Neuronal stem cell (in vitro differentiated cells): ENCODE results near the gene CERCAM.
A peak's percentile ranks its signal among the peaks of the same experiment; 100 is the strongest.

Experiments
- DNase-seq: peaks from one replicate; pipeline ENCODE4 v3.0.0-alpha.2; 2013; ENCODE audit warnings: low spot score
- H2AFZ ChIP-seq: one replicate; pipeline ENCODE4 v1.6.1; 2013; ENCODE audit warnings: mild to moderate bottlenecking, low read length, inconsistent platforms
- H2AK5ac ChIP-seq: 2 replicates; pipeline ENCODE4 v1.6.1; 2013; ENCODE audit warnings: low read depth, mild to moderate bottlenecking, inconsistent platforms, low read length, moderate library complexity, mixed read lengths
- H2BK120ac ChIP-seq: 2 replicates; pipeline ENCODE4 v1.6.1; 2013; ENCODE audit warnings: low read depth, mild to moderate bottlenecking, inconsistent platforms, low read length, moderate library complexity, mixed read lengths
- H2BK12ac ChIP-seq: one replicate; pipeline ENCODE4 v1.6.1; 2013; ENCODE audit warnings: low read length, inconsistent platforms
- H2BK15ac ChIP-seq: 2 replicates; pipeline ENCODE4 v1.6.1; 2013; ENCODE audit warnings: mild to moderate bottlenecking, low read length, inconsistent platforms, mixed read lengths
- H2BK5ac ChIP-seq: one replicate; pipeline ENCODE4 v1.6.1; 2013; ENCODE audit warnings: inconsistent platforms, mild to moderate bottlenecking, low read length, moderate library complexity
- H3K14ac ChIP-seq: one replicate; pipeline ENCODE4 v1.6.1; 2013; ENCODE audit warnings: low read length, inconsistent platforms
- H3K18ac ChIP-seq: 2 replicates; pipeline ENCODE4 v1.6.1; 2013; ENCODE audit warnings: low read length, inconsistent platforms
- H3K23ac ChIP-seq: 2 replicates; pipeline ENCODE4 v1.6.1; 2013; ENCODE audit warnings: low read depth, mild to moderate bottlenecking, mixed read lengths, low read length, inconsistent platforms; ENCODE audit not compliant: poor library complexity
- H3K27ac ChIP-seq: replicated peaks from 3 replicates; pipeline ENCODE4 v1.5.1; 2013; ENCODE audit warnings: low read length, inconsistent platforms
- H3K27me3 ChIP-seq, 3 experiments: 2 replicates each; pipeline ENCODE4 v1.6.1; 2013; ENCODE audit warnings: low read length in 3 of 3, mild to moderate bottlenecking in 2 of 3, inconsistent platforms in 1 of 3, low read depth in 1 of 3, mixed read lengths in 1 of 3, moderate library complexity in 1 of 3; ENCODE audit not compliant: control insufficient read depth in 3 of 3, insufficient read depth in 3 of 3
- H3K36me3 ChIP-seq, 2 donors: replicated peaks in 1 of 2; 2 replicates each; pipeline ENCODE4 v1.6.1; 2013; ENCODE audit warnings: low read length in 2 of 2; ENCODE audit not compliant: control insufficient read depth in 2 of 2, insufficient read depth in 2 of 2
- H3K4ac ChIP-seq: 2 replicates; pipeline ENCODE4 v1.6.1; 2013; ENCODE audit warnings: inconsistent platforms, mild to moderate bottlenecking, low read length, moderate library complexity
- H3K4me1 ChIP-seq, 2 donors: 1 replicate in 1 of 2; 2 replicates in 1 of 2; pipeline ENCODE4 v1.6.1; 2013; ENCODE audit warnings: low read length in 2 of 2, low read depth in 1 of 2; ENCODE audit not compliant: control insufficient read depth in 2 of 2, insufficient read depth in 1 of 2
- H3K4me2 ChIP-seq: one replicate; pipeline ENCODE4 v1.6.1; 2013; ENCODE audit warnings: mild to moderate bottlenecking, low read length, inconsistent platforms; ENCODE audit not compliant: insufficient read depth, poor library complexity, severe bottlenecking
- H3K4me3 ChIP-seq, 2 donors: 2 replicates each; pipeline ENCODE4 v1.5.1; 2013; ENCODE audit warnings: low read length in 2 of 2, mild to moderate bottlenecking in 2 of 2, inconsistent platforms in 1 of 2, moderate library complexity in 1 of 2
- H3K79me1 ChIP-seq: one replicate; pipeline ENCODE4 v1.6.1; 2013; ENCODE audit warnings: low read depth, mild to moderate bottlenecking, inconsistent platforms, low read length, moderate library complexity
- H3K9ac ChIP-seq: one replicate; pipeline ENCODE4 v1.6.1; 2013; ENCODE audit warnings: mild to moderate bottlenecking, low read depth, low read length, inconsistent platforms; ENCODE audit not compliant: poor library complexity
- H3K9me3 ChIP-seq, 2 donors: replicated peaks in 1 of 2; 2 replicates each; pipeline versions ENCODE3 to v1.6.1; 2013; ENCODE audit warnings: low read length in 2 of 2, mild to moderate bottlenecking in 2 of 2, inconsistent platforms in 1 of 2, low read depth in 1 of 2, mixed read lengths in 1 of 2, moderate library complexity in 1 of 2; ENCODE audit not compliant: control insufficient read depth in 2 of 2, insufficient read depth in 1 of 2
- H4K8ac ChIP-seq: one replicate; pipeline ENCODE4 v1.6.1; 2013; ENCODE audit warnings: low read depth, mild to moderate bottlenecking, inconsistent platforms, low read length, moderate library complexity
- H4K91ac ChIP-seq: one replicate; pipeline ENCODE4 v1.6.1; 2013; ENCODE audit warnings: low read length, low read depth, mild to moderate bottlenecking, inconsistent platforms; ENCODE audit not compliant: poor library complexity
- WGBS, 2 donors: extraction: QIAGEN DNeasy Blood & Tissue Kit; methylation state at CpG; one replicate each; pipeline ENCODE4 v1.1.7; 2013; ENCODE audit warnings: missing lambda C conversion rate in 2 of 2, mixed read lengths in 1 of 2; ENCODE audit not compliant: insufficient read length in 2 of 2, insufficient replicate concordance in 1 of 2; ENCODE audit errors: extremely low coverage in 2 of 2; 5-methylcytosine and 5-hydroxymethylcytosine counted together

Gene CERCAM

GRCh38 chr9:128408963-128409431, 11.7 kb upstream of the CERCAM start:
- Histone ChIP-seq H3K4ac (no peak overlapping the region), H3K9me3 (peaks cover 0 to 10% of the 10 kb centered on the region in 2 donors), H3K14ac (no peak overlapping the region), H3K9ac (no peak overlapping the region), H3K18ac (peak overlapping the region; percentile 67), H2BK5ac (no peak overlapping the region), H3K79me1 (no peaks in the 10 kb centered on the region), H2AK5ac (peak overlapping the region; percentile 73), H3K36me3 (no peaks in the 10 kb centered on the region), H2BK15ac (no peak overlapping the region), H2AFZ (no peak overlapping the region), H2BK120ac (no peak overlapping the region), H3K27me3 (peaks cover 0 to 79% (median 11%) of the 10 kb centered on the region in 3 experiments), H2BK12ac (no peak overlapping the region), H4K8ac (no peak overlapping the region), H3K27ac (no peak overlapping the region), H3K23ac (no peak overlapping the region), H3K4me1 (peaks cover 18 to 62% of the 10 kb centered on the region in 2 donors), H3K4me3 (peak overlapping the region in 1 of 2 donors; percentile 11), H3K4me2 (peak overlapping the region; percentile 29), H4K91ac (no peak overlapping the region)
- WGBS, 2 donors = no CpG with 5 or more reads among the region's 26 CpGs
- DNase-seq = peak; percentile 46

GRCh38 chr9:128409450-128409849, 11.2 kb upstream of the CERCAM start:
- no peaks in the 10 kb centered on the region for H3K79me1 ChIP-seq
- H4K91ac ChIP-seq = no peak overlapping the region
- H3K18ac ChIP-seq = peak overlapping the region; percentile 72
- H3K9me3 ChIP-seq = peaks cover 0 to 10% of the 10 kb centered on the region in 2 donors
- H3K4ac ChIP-seq = no peak overlapping the region
- no peak overlapping the region for H3K23ac ChIP-seq
- peaks cover 0 to 80% (median 11%) of the 10 kb centered on the region in 3 experiments for H3K27me3 ChIP-seq
- peak overlapping the region; percentile 39 for H3K14ac ChIP-seq
- H2BK15ac ChIP-seq = no peak overlapping the region
- no peak for DNase-seq
- H3K9ac ChIP-seq = peak overlapping the region; percentile 13
- H3K27ac ChIP-seq = no peak overlapping the region
- H2BK5ac ChIP-seq = no peak overlapping the region
- H2AK5ac ChIP-seq = peak overlapping the region; percentile 73
- WGBS, 2 donors = no CpG with 5 or more reads among the region's 8 CpGs
- H3K4me2 ChIP-seq = no peak overlapping the region
- H3K36me3 ChIP-seq = no peaks in the 10 kb centered on the region
- no peak overlapping the region for H2BK120ac ChIP-seq
- H2BK12ac ChIP-seq = peak overlapping the region; percentile 26
- H4K8ac ChIP-seq = no peak overlapping the region
- H3K4me1 ChIP-seq = peaks cover 18 to 57% of the 10 kb centered on the region in 2 donors
- no peak overlapping the region for H2AFZ ChIP-seq
- H3K4me3 ChIP-seq = no peak overlapping the region

GRCh38 chr9:128409978-128410377, 10.7 kb upstream of the CERCAM start:
- Histone ChIP-seq H2BK5ac (no peak overlapping the region), H3K4me2 (no peak overlapping the region), H3K18ac (no peak overlapping the region), H3K79me1 (no peaks in the 10 kb centered on the region), H2AFZ (no peak overlapping the region), H2BK12ac (no peak overlapping the region), H4K8ac (no peak overlapping the region), H3K27me3 (peaks cover 0 to 82% (median 9%) of the 10 kb centered on the region in 3 experiments), H2BK120ac (no peak overlapping the region), H3K9ac (no peak overlapping the region), H3K4ac (no peak overlapping the region), H2AK5ac (no peak overlapping the region), H2BK15ac (no peak overlapping the region), H3K36me3 (no peaks in the 10 kb centered on the region), H3K14ac (no peak overlapping the region), H3K27ac (no peak overlapping the region), H3K23ac (no peak overlapping the region), H4K91ac (no peak overlapping the region), H3K9me3 (peaks cover 0 to 10% of the 10 kb centered on the region in 2 donors), H3K4me3 (no peak overlapping the region), H3K4me1 (peaks cover 16 to 55% of the 10 kb centered on the region in 2 donors)
- DNase-seq = no peak
- WGBS, 2 donors = no CpG with 5 or more reads among the region's 6 CpGs

GRCh38 chr9:128411364-128412119, 9.1 kb upstream of the CERCAM start:
- no peak overlapping the region for H4K8ac ChIP-seq
- DNase-seq = no peak
- no peak overlapping the region for H3K4me2 ChIP-seq
- H2BK120ac ChIP-seq = no peak overlapping the region
- no peak overlapping the region for H2AK5ac ChIP-seq
- H3K4me1 ChIP-seq = peaks cover 18 to 44% of the 10 kb centered on the region in 2 donors
- no peaks in the 10 kb centered on the region for H3K36me3 ChIP-seq
- no peak overlapping the region for H3K4me3 ChIP-seq
- peaks cover 0 to 80% (median 6%) of the 10 kb centered on the region in 3 experiments for H3K27me3 ChIP-seq
- no peak overlapping the region for H2BK12ac ChIP-seq
- H2AFZ ChIP-seq = no peak overlapping the region
- no peak overlapping the region for H3K14ac ChIP-seq
- H3K9me3 ChIP-seq = peaks cover 0 to 10% of the 10 kb centered on the region in 2 donors
- no peak overlapping the region for H3K18ac ChIP-seq
- H3K79me1 ChIP-seq = no peaks in the 10 kb centered on the region
- no peak overlapping the region for H4K91ac ChIP-seq
- H3K27ac ChIP-seq = no peak overlapping the region
- no peak overlapping the region for H3K9ac ChIP-seq
- no peak overlapping the region for H3K4ac ChIP-seq
- H2BK15ac ChIP-seq = no peak overlapping the region
- WGBS, 2 donors = no CpG with 5 or more reads among the region's 11 CpGs
- no peak overlapping the region for H2BK5ac ChIP-seq
- H3K23ac ChIP-seq = peak overlapping the region; percentile 37
